Measurements from ENCODE around the gene ZFHX3.
"Not testable (repeated sequence)": the region's sequence is repeated elsewhere in the genome, so short reads cannot be mapped to it uniquely, and the experiment has no call there.

The ZFHX3 gene

GRCh38 chr16:73047536-73048291 lies at the start of gene ZFHX3:
Gene ZFHX3, minus strand, starts transcription at chr16:73048128. Its CDS starts 87,983 bp downstream, at chr16:72960145.
- peak; percentile 51 for DNase-seq

GRCh38 chr16:73096510-73096909 lies 48.6 kb upstream of the ZFHX3 start:
- DNase-seq = no peak

GRCh38 chr16:73095885-73096421 lies 48.0 kb upstream of the ZFHX3 start:
- DNase-seq = no peak

GRCh38 chr16:73095142-73095820 lies 47.4 kb upstream of the ZFHX3 start:
- no peak for DNase-seq

- DNase-seq = no peak
Observed at GRCh38 chr16:73094371-73094770, 46.4 kb upstream of the ZFHX3 start.

- no peak for DNase-seq
Observed at GRCh38 chr16:73093146-73094144, 45.5 kb upstream of the ZFHX3 start.

- no peak for DNase-seq
Observed at GRCh38 chr16:73092236-73092781, 44.4 kb upstream of the ZFHX3 start.

- DNase-seq = no peak
Observed at GRCh38 chr16:73091174-73091573, 43.2 kb upstream of the ZFHX3 start.

GRCh38 chr16:73089420-73089819 lies 41.5 kb upstream of the ZFHX3 start:
- DNase-seq = no peak

GRCh38 chr16:73086108-73086507 lies 38.2 kb upstream of the ZFHX3 start:
- no peak for DNase-seq

- no peak for DNase-seq
Observed at GRCh38 chr16:73083271-73083670, 35.3 kb upstream of the ZFHX3 start.

- peak; percentile 59 for DNase-seq
Observed at GRCh38 chr16:73082634-73083051, 34.7 kb upstream of the ZFHX3 start.

- no peak for DNase-seq
Observed at GRCh38 chr16:73080931-73081330, 33.0 kb upstream of the ZFHX3 start.

GRCh38 chr16:73076324-73076810 lies 28.4 kb upstream of the ZFHX3 start:
- DNase-seq = no peak

- DNase-seq = no peak
Observed at GRCh38 chr16:73074382-73074781, 26.5 kb upstream of the ZFHX3 start.

- not testable (repeated sequence) for DNase-seq
Observed at GRCh38 chr16:73072051-73072450, 24.1 kb upstream of the ZFHX3 start.

GRCh38 chr16:73071131-73071940 lies 23.4 kb upstream of the ZFHX3 start:
- DNase-seq = no peak

GRCh38 chr16:73069581-73070262 lies 21.8 kb upstream of the ZFHX3 start:
- DNase-seq = no peak

- peak; percentile 54 for DNase-seq
Observed at GRCh38 chr16:73068541-73069401, 20.8 kb upstream of the ZFHX3 start.

Measured in amniotic stem cell (primary cell).